Left lung (tissue), 10 donors: ENCODE measurements around the gene SEC14L6. TPM values are rescaled to one million over a fixed set of nuclear protein-coding genes. Genes with fewer than 3 reads are reported as not detected.

Source experiments
- ATAC-seq: fragments of 200-7000 bp; cut with Tn5 transposase; one replicate; pipeline ENCODE4 v1.9.1; 2020; ENCODE audit warnings: moderate library complexity
- DNase-seq, 4 donors: peaks; one replicate each; pipeline ENCODE4 v3.0.0-alpha.2; 2013 to 2020
- H3K27ac ChIP-seq, 2 donors: fragments of 200-600 bp; sonication (generic) in 1 of 2; one replicate each; pipeline versions ENCODE4 v1.5.0 to v1.8.0; 2020 to 2021
- H3K27me3 ChIP-seq, 2 donors: fragments of 200-600 bp; sonication (generic) in 1 of 2; one replicate each; pipeline versions ENCODE4 v1.5.0 to v1.8.0; 2020 to 2021
- H3K36me3 ChIP-seq, 2 donors: fragments of 200-600 bp; sonication (generic) in 1 of 2; one replicate each; pipeline versions ENCODE4 v1.5.0 to v1.8.0; 2020 to 2021
- H3K4me1 ChIP-seq, 2 donors: fragments of 200-600 bp; one replicate each; pipeline ENCODE4 v1.8.0; 2021
- H3K4me3 ChIP-seq, 2 donors: fragments of 200-600 bp; sonication (generic) in 1 of 2; one replicate each; pipeline versions ENCODE4 v1.5.0 to v1.8.0; 2020 to 2021; ENCODE audit warnings: mild to moderate bottlenecking in 1 of 2
- H3K9me3 ChIP-seq, 2 donors: fragments of 200-600 bp; sonication (generic) in 1 of 2; one replicate each; pipeline versions ENCODE4 v1.5.0 to v1.8.0; 2020 to 2021
- CTCF ChIP-seq, 2 donors: fragments of 200-600 bp; sonication (generic) in 1 of 2; IDR thresholded peaks; one replicate each; pipeline versions ENCODE4 v1.5.0 to v1.8.0; 2021; ENCODE audit warnings: antibody characterized with exemption in 2 of 2
- intact Hi-C, 2 donors: fragments of 100-400 bp; cut with DNase I; formaldehyde crosslinking; loops; one replicate each; pipeline versions ENCODE4 v1.11.2 to v1.14.2; 2022
- polyA plus RNA-seq, 6 donors: library from polyadenylated mRNA; unstranded; fragments of 120-200 nt; gene quantifications; one replicate each; pipeline ENCODE4 v1.2.1, GENCODE V29; 2013; ENCODE audit not compliant: insufficient read length in 6 of 6
- total RNA-seq, 2 donors: library from RNA; stranded (reverse); fragmentation: NEBNext Ultra II Directional; extraction: Animal tissue kit (Norgen Biotek cat#: 25700); gene quantifications; one replicate each; pipeline ENCODE4 v1.2.1, GENCODE V29; 2021
- donor health status: DM: no; HTN: yes; CAD: no.
- donor health status: DM: no; HTN: no; CAD: no.

SEC14L6 gene
- total and polyA plus RNA-seq, 8 donors: 2.0 to 9.1 (median 3.0) TPM

DNA sequence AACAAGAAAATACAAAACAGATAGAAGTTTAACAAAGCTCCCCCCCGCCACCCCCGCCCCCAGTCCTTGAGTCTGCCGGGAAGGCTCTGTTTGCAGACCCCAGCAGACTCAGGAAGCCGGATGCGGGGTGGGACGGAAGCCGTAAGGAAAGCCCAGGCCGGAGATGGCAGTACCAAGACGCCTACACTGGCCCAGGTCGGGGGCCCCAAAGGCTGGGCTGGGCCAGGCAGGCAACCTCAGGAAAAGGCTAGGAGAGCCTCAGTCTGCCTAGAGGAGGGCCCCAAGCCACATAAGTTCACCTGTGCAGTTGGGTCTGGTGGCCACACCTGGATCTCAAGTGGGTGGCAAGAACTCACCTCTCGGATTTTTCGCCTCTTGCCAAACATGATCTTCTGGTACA is 31.9 kb upstream of the SEC14L6 start:
- Histone ChIP-seq H3K36me3 (peaks cover 5 to 84% of the 10 kb centered on the region in 2 donors), H3K4me3 (no peak overlapping the region), H3K9me3 (no peaks in the 10 kb centered on the region), H3K27ac (no peak overlapping the region), H3K4me1 (peaks cover 0 to 18% of the 10 kb centered on the region in 2 donors), H3K27me3 (peaks cover 0 to 14% of the 10 kb centered on the region in 2 donors)
- intact Hi-C loops: no loop called here
- no peak for TF ChIP-seq CTCF (IDR thresholded peaks at IDR 0.05)
- DNase-seq (no peak), ATAC-seq (no peak)

GRCh38 chr22:30575859-30576258 is 29.3 kb upstream of the SEC14L6 start:
- peaks cover 5 to 58% of the 10 kb centered on the region in 2 donors for H3K36me3 ChIP-seq
- H3K9me3 ChIP-seq: no peaks in the 10 kb centered on the region
- no peak for TF ChIP-seq CTCF (IDR thresholded peaks at IDR 0.05)
- DNase-seq (no peak), ATAC-seq (no peak)
- H3K4me1 ChIP-seq: peaks cover 0 to 21% of the 10 kb centered on the region in 2 donors
- intact Hi-C loops: no loop called here
- peaks cover 0 to 16% of the 10 kb centered on the region in 2 donors for H3K27me3 ChIP-seq
- no peak overlapping the region for H3K27ac ChIP-seq
- H3K4me3 ChIP-seq: no peak overlapping the region

DNA sequence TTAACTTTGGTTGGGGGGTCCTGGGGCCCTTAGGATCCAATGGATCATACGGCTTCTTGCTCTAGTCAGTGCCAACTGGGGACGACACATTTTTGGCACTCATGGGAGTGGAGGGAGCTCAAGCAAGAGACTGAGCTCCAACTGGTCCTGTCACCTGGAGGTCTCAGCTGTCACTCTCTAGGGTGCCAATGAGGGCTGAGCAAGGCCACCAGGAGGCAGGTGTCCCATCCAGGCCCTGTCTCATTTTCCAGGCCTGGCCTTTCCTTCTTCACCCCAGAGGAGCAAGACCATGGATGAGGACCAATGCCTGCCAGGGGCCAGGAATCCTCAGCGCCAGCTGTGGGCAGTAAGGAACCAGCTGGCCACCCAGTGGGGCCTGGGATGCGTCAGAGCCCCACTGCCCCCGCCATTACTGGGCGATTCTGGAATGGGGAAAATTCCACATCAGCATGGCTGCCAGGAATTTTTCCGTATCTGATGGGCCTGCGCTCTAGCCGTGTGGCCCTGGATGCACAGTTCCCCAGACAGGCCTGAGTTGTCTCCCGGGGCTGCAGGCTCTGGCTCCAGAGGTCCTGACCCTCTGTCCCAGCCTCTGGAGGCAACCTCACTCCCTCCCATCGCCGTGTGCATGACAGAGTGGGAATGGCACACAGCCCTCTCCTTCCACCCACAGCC is 28.6 kb upstream of the SEC14L6 start:
- no peak overlapping the region for H3K27ac ChIP-seq
- no peak for ATAC-seq
- H3K36me3 ChIP-seq: peaks cover 5 to 51% of the 10 kb centered on the region in 2 donors
- peaks cover 0 to 21% of the 10 kb centered on the region in 2 donors for H3K4me1 ChIP-seq
- no peak for TF ChIP-seq CTCF (IDR thresholded peaks at IDR 0.05)
- no peak for DNase-seq
- H3K9me3 ChIP-seq: no peaks in the 10 kb centered on the region
- intact Hi-C loops: no loop called here
- H3K27me3 ChIP-seq: peaks cover 0 to 16% of the 10 kb centered on the region in 2 donors
- H3K4me3 ChIP-seq: no peak overlapping the region

DNA sequence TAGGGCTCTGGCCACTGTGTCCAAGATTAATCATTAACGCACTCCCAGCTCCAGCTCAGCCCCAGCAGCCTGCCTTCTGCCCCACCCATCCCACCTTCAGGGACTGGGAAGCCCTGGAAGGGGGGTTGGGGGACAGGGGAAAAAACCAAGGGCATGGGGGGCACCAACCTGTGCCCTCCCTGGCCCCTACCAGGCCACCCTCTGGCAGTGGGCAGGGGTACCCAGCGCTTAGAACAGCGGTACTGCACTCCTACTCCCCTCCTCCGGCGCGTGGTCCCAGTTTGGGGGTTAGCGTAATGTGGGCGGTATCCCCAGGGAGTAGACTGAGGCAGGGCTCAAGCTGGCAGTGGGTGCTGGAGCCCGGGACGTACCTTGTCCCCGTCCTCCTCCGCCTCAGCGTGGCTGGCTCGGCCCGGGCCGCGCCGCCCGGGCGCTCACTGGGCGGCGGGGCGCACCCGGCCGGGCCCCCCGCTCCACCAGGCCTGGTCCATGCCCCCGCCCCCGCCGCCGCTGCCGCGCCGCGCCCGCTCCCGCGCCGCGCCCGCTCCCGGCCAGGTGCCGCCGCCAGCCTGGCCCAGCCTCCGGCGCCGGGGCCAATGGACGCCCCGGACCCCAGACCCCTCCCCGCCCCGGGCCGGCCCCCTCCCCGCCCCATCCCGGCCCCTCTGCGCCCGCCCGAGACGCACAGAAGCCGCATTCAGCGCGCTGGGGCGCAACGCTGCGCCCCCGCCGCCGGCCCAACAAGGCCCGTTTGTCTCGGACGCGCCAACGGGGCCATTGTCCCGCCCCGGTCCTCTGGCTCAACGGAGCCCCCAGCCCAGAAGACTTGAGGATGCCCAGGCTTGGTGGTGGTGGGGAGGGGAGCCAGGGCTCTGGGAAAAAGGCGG is 27.8 kb upstream of the SEC14L6 start, which contains the start of gene GAL3ST1:
Gene GAL3ST1 (minus strand): TSS at position 571 of the 887 bp plus-strand sequence. CDS start 17,273 bp downstream, outside the sequence.
- ATAC-seq: peak; percentile 81
- H3K27ac ChIP-seq: no peak within 1 kb of the TSS
- H3K4me1 ChIP-seq: peaks cover 0 to 21% of the 10 kb centered on the region in 2 donors
- TF ChIP-seq CTCF (IDR thresholded peaks at IDR 0.05): no peak
- H3K4me3 ChIP-seq: no peak within 1 kb of the TSS
- no peaks in the 10 kb centered on the region for H3K9me3 ChIP-seq
- peaks cover 0 to 43% of the 10 kb centered on the region in 2 donors for H3K36me3 ChIP-seq
- no peak for DNase-seq
- H3K27me3 ChIP-seq: peaks cover 0 to 16% of the 10 kb centered on the region in 2 donors
- intact Hi-C loops: no loop called here

- Histone ChIP-seq H3K4me3 (no peak overlapping the region), H3K36me3 (peaks cover 0 to 36% of the 10 kb centered on the region in 2 donors), H3K27me3 (peaks cover 0 to 16% of the 10 kb centered on the region in 2 donors), H3K4me1 (peaks cover 0 to 21% of the 10 kb centered on the region in 2 donors), H3K9me3 (no peaks in the 10 kb centered on the region), H3K27ac (no peak overlapping the region)
- no peak for TF ChIP-seq CTCF (IDR thresholded peaks at IDR 0.05)
- DNase-seq (no peak), ATAC-seq (peak; percentile 70)
- intact Hi-C loops: no loop called here
Observed at GRCh38 chr22:30573594-30574094, 27.1 kb upstream of the SEC14L6 start.
